Endodermal cell (in vitro differentiated cells): ENCODE results near the gene DCUN1D1. TPM values are rescaled to one million over a fixed set of nuclear protein-coding genes. Genes with fewer than 3 reads are reported as not detected.

Experiments used
- DNase-seq: peaks from one replicate; pipeline ENCODE4 v3.0.0-alpha.2; 2017
- H3K27ac ChIP-seq: 2 replicates; pipeline ENCODE4 v1.5.1; 2013; ENCODE audit warnings: mild to moderate bottlenecking, low read depth, low read length, moderate library complexity
- H3K27me3 ChIP-seq: 2 replicates; pipeline ENCODE4 v1.6.1; 2013; ENCODE audit warnings: mild to moderate bottlenecking, low read length, moderate library complexity; ENCODE audit not compliant: insufficient read depth, control insufficient read depth, poor library complexity, severe bottlenecking
- H3K36me3 ChIP-seq: 2 replicates; pipeline ENCODE4 v1.7.0; 2013; ENCODE audit warnings: mild to moderate bottlenecking, low read length, moderate library complexity; ENCODE audit not compliant: control insufficient read depth, insufficient read depth
- H3K4me1 ChIP-seq: one replicate; pipeline ENCODE4 v1.7.0; 2013; ENCODE audit warnings: low read length; ENCODE audit not compliant: control insufficient read depth, insufficient read depth
- H3K4me3 ChIP-seq: 2 replicates; pipeline ENCODE4 v1.5.1; 2013; ENCODE audit warnings: mild to moderate bottlenecking, low read length, moderate library complexity
- H3K9ac ChIP-seq: 2 replicates; pipeline ENCODE4 v1.6.1; 2013; ENCODE audit warnings: mild to moderate bottlenecking, low read length, moderate library complexity; ENCODE audit not compliant: poor library complexity, severe bottlenecking; ENCODE audit errors: extremely low read depth
- H3K9me3 ChIP-seq: 2 replicates; pipeline ENCODE4 v1.6.1; 2013; ENCODE audit warnings: mild to moderate bottlenecking, low read length, moderate library complexity; ENCODE audit not compliant: control insufficient read depth
- H3K27ac Mint-ChIP-seq: 2 replicates; pipeline ENCODE4 v1.8.0; 2020; ENCODE audit warnings: mixed read lengths
- H3K27me3 Mint-ChIP-seq: 2 replicates; pipeline ENCODE4 v1.8.0; 2021; ENCODE audit warnings: mild to moderate bottlenecking, mixed read lengths; ENCODE audit not compliant: insufficient read depth
- H3K36me3 Mint-ChIP-seq: 2 replicates; pipeline ENCODE4 v1.8.0; 2020; ENCODE audit warnings: low read depth, mixed read lengths
- H3K4me1 Mint-ChIP-seq: 2 replicates; pipeline ENCODE4 v1.8.0; 2020; ENCODE audit warnings: mixed read lengths
- H3K4me3 Mint-ChIP-seq: 2 replicates; pipeline ENCODE4 v1.8.0; 2020; ENCODE audit warnings: mild to moderate bottlenecking, moderate library complexity, mixed read lengths
- H3K9me3 Mint-ChIP-seq: 2 replicates; pipeline ENCODE4 v1.8.0; 2020; ENCODE audit warnings: mild to moderate bottlenecking, mixed read lengths
- CTCF ChIP-seq: fragments of 200-600 bp; sonication (generic); conservative IDR thresholded peaks from 2 replicates; pipeline ENCODE4 v1.5.0; 2021; ENCODE audit warnings: antibody characterized with exemption, mild to moderate bottlenecking
- WGBS, 2 experiments: methylation state at CpG; one replicate each; pipeline versions ENCODE4 v1.1.5 to v1.1.7; 2013; ENCODE audit warnings: missing lambda C conversion rate in 2 of 2, mixed read lengths in 1 of 2; ENCODE audit not compliant: insufficient coverage in 1 of 2, insufficient read length in 1 of 2; 5-methylcytosine and 5-hydroxymethylcytosine counted together
- total RNA-seq, 2 donors: library from RNA; stranded (reverse); fragmentation: NEBNext Ultra II Directional in 1 of 2; extraction: Animal tissue kit (Norgen Biotek cat#: 25700) in 1 of 2; gene quantifications; 2 replicates in 1 of 2; 3 replicates in 1 of 2; pipeline ENCODE4 v1.2.1, GENCODE V29; 2021

Gene DCUN1D1
- total RNA-seq, 2 donors from 2014 or later: 59.6 to 65.6 TPM

GRCh38 chr3:182889948-182890629 lies 90.2 kb downstream of the DCUN1D1 start:
- Histone ChIP-seq H3K9me3 (no peaks in the 10 kb centered on the region), H3K9ac (no peak overlapping the region), H3K36me3 (peaks cover 20% of the 10 kb centered on the region), H3K4me1 (no peaks in the 10 kb centered on the region), H3K4me3 (no peak overlapping the region), H3K27me3 (no peaks in the 10 kb centered on the region), H3K27ac (no peak overlapping the region)
- no peak overlapping the region for H3K27ac Mint-ChIP-seq
- DNase-seq: no peak
- peaks cover 3% of the 10 kb centered on the region for H3K4me1 Mint-ChIP-seq
- no peak overlapping the region for H3K4me3 Mint-ChIP-seq
- no peaks in the 10 kb centered on the region for H3K36me3 Mint-ChIP-seq
- H3K9me3 Mint-ChIP-seq: no peaks in the 10 kb centered on the region
- no peaks in the 10 kb centered on the region for H3K27me3 Mint-ChIP-seq
- WGBS, 2 experiments: 93 to 96% methylated on average over 2 to 3 of the region's 3 CpGs
- TF ChIP-seq CTCF: no peak

Other genes with a start within 250 kb of the DCUN1D1 start
- gene ATP11B, start 187.0 kb downstream of the DCUN1D1 start, total RNA-seq: 10 to 100 TPM; 23.6 to 27.8 TPM
- gene MCCC1, start 119.0 kb upstream of the DCUN1D1 start, total RNA-seq: 10 to 100 TPM; 34.7 to 34.8 TPM
- gene LAMP3, start 182.2 kb upstream of the DCUN1D1 start, total RNA-seq: 1 to 10 TPM in 1 of 2 donors, under 1 TPM in 1; 0.55 to 1.1 TPM